Progenitor cell of endocrine pancreas (in vitro differentiated cells): Measurements from ENCODE around the gene GNAS-AS1. TPM values are rescaled to one million over a fixed set of nuclear protein-coding genes. Genes with fewer than 3 reads are reported as not detected.

ENCODE experiments used
- DNase-seq: peaks from one replicate; pipeline ENCODE4 v3.0.0; 2021; ENCODE audit warnings: low spot score; ENCODE audit not compliant: unreplicated experiment
- H3K27ac Mint-ChIP-seq: 2 replicates; pipeline ENCODE4 v1.8.0; 2021; ENCODE audit warnings: mild to moderate bottlenecking, moderate library complexity, mixed read lengths
- H3K27me3 Mint-ChIP-seq: 2 replicates; pipeline ENCODE4 v1.8.0; 2021; ENCODE audit warnings: mixed read lengths
- H3K36me3 Mint-ChIP-seq: 2 replicates; pipeline ENCODE4 v1.8.0; 2022; ENCODE audit warnings: mixed read lengths; ENCODE audit not compliant: insufficient read depth
- H3K4me1 Mint-ChIP-seq: 2 replicates; pipeline ENCODE4 v1.8.0; 2021; ENCODE audit warnings: low read depth, mixed read lengths
- H3K4me3 Mint-ChIP-seq: 2 replicates; pipeline ENCODE4 v1.8.0; 2021; ENCODE audit warnings: low read depth, mild to moderate bottlenecking, moderate library complexity, mixed read lengths
- H3K9me3 Mint-ChIP-seq: 2 replicates; pipeline ENCODE4 v1.8.0; 2021; ENCODE audit warnings: low read depth, mixed read lengths
- total RNA-seq: library from RNA; stranded (reverse); gene quantifications from 2 replicates; pipeline ENCODE4 v1.2.1, GENCODE V29; 2021
- TF ChIP-seq, protein P1 (sequence below): fragments of 200-600 bp; sonication (generic); IDR thresholded peaks from one replicate; pipeline ENCODE4 v1.5.0; 2021; ENCODE audit warnings: antibody characterized with exemption, mild to moderate bottlenecking; ENCODE audit not compliant: unreplicated experiment

GNAS-AS1 gene
- total RNA-seq, 1 donor from 2014 or later = 4.3 TPM

DNA sequence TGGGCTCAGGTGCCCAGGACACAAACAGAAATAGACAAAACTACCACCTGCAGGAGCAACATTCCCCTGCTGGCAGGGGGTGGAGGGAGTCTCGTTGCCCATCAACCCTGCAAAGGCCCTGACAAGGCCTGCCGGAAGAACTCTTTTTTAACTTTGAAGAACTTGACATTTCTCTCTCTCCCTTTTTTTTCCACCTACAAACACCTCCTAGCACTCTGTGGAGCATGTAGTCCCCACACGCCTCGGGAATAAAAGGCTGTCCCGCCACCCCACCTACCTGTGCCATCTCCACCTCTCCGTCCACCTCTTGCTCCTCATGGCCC, 54.8 kb downstream of the GNAS-AS1 start:
- no peak for DNase-seq
- Mint-ChIP-seq H3K9me3 (no peaks in the 10 kb centered on the region), H3K4me3 (no peak overlapping the region), H3K36me3 (no peaks in the 10 kb centered on the region), H3K27me3 (peaks cover 40% of the 10 kb centered on the region), H3K27ac (no peak overlapping the region), H3K4me1 (no peaks in the 10 kb centered on the region)
- TF ChIP-seq, protein P1, sequence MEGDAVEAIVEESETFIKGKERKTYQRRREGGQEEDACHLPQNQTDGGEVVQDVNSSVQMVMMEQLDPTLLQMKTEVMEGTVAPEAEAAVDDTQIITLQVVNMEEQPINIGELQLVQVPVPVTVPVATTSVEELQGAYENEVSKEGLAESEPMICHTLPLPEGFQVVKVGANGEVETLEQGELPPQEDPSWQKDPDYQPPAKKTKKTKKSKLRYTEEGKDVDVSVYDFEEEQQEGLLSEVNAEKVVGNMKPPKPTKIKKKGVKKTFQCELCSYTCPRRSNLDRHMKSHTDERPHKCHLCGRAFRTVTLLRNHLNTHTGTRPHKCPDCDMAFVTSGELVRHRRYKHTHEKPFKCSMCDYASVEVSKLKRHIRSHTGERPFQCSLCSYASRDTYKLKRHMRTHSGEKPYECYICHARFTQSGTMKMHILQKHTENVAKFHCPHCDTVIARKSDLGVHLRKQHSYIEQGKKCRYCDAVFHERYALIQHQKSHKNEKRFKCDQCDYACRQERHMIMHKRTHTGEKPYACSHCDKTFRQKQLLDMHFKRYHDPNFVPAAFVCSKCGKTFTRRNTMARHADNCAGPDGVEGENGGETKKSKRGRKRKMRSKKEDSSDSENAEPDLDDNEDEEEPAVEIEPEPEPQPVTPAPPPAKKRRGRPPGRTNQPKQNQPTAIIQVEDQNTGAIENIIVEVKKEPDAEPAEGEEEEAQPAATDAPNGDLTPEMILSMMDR = no peak

DNA sequence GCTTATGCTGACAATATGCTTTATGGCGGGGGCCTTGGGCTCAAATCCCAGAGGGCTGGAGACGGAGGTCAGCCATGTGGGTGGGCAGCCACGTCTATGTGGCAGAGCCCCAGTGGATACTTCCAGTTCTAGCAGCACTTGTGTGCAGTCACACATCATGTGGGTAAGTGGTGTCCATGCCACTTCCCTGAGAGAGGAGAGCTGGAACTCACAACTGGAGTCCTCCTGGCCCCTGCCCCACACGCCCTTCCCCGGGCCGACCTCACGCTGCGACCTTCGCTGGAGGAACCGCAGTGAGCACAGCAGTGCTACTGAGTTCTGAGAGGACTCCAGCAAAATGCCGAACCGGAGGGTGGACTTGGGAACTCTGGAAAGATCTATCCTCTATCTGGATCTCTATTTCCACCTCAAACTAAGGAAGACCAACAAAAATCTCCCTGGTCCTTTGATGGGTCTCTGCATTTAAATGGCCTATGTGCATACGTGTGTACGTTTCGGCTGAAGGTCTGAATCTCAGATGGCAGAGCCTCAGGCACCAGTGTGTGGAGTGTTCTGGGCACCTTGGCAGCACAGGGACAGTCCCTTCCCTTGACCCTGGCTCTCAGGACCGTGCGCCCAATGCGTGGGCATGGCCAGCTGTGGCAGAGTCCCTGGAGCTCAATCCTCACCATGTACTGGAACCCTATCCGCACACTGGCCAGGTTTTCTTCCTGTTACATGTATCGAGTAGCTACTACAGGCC, 55.4 kb downstream of the GNAS-AS1 start:
- H3K27ac Mint-ChIP-seq = no peak overlapping the region

DNA sequence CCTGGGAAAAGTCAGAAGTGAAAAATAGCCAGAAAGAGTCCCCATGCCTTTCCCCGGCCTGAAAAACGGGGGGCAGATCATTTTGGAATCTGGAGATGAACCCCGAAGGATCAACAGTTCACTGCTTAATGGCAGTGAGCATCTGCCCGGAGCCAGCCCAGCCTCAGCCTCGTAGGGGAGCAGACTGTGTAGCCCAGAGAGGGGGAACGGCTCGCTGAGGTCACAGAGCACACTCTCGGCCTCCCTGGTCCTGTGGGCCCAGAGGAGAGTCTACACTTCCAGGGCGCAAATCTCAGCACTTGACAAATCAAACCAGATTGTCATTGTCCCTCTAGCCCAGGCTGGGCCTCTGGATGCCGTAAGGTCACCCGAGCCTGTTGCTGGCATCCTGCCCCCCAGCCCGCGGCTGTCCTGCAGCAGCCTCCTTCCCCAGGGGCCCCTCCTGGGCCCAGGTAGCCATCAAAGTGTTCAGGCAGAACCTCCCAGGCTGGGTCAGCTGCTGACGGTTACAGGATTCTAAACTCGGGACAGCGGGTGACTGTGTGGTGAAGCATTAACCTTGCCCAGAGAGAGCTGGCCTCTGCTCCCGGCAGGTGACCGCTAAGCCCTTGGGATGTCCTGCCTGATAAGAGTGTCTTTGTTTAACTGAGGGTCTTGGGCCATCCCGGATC, 56.1 kb downstream of the GNAS-AS1 start:
- no peaks in the 10 kb centered on the region for H3K36me3 Mint-ChIP-seq
- TF ChIP-seq, protein P1 = no peak
- H3K27me3 Mint-ChIP-seq = peaks cover 38% of the 10 kb centered on the region
- H3K4me1 Mint-ChIP-seq = no peaks in the 10 kb centered on the region
- no peak for DNase-seq
- H3K9me3 Mint-ChIP-seq = no peaks in the 10 kb centered on the region
- no peak overlapping the region for H3K4me3 Mint-ChIP-seq
- no peak overlapping the region for H3K27ac Mint-ChIP-seq

More for the DNA sequence above, 55.4 kb downstream of the GNAS-AS1 start:
- TF ChIP-seq, protein P1 = no peak
- no peak for DNase-seq
- Mint-ChIP-seq H3K36me3 (no peaks in the 10 kb centered on the region), H3K27me3 (peaks cover 40% of the 10 kb centered on the region), H3K9me3 (no peaks in the 10 kb centered on the region), H3K4me3 (no peak overlapping the region), H3K4me1 (no peaks in the 10 kb centered on the region)

DNA sequence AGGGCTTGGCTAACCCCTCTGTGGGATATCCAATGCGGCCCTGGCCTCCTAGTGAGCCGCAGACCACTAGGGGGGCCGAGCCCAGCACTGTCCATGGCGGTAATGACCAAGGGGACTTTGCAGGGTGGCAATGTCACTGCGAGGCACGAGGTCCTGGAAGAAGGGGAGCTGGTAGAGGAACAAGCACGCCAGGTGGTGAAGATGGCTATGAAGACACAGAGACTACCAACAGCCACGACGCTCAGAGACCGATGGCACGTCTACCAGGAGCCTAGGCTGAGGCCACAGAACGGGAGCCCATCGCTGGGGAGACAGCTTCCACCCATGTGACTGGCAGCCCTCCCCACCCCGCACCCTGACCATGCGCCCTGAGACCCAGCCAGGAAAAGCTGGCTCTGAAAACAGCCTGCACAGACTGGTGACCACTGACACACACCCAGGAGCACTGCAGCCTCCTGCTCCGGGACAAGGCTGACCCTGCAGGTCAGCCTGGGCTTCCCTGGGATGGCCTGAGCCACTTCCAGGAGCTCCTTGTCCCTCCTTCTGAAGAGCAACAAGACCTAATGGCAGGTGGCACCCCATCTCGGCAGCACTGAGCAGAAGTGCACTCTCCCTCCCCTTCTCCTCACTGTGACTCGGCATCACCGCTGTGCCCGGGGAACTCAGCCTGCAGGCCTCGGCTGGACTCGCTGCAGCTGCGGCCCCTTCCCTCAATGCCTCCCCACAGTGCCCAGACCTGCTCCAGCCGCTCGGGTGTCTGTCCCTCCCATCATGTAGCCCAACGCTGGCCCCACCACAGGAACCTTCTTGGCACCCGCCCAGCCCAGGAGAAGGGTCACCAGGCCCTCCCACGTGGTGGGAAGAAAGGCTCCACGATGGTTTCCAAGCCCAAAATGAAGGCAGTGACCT, 56.9 kb downstream of the GNAS-AS1 start:
- Mint-ChIP-seq H3K9me3 (no peaks in the 10 kb centered on the region), H3K4me3 (no peak overlapping the region), H3K4me1 (no peaks in the 10 kb centered on the region), H3K27me3 (peaks cover 38% of the 10 kb centered on the region), H3K36me3 (no peaks in the 10 kb centered on the region), H3K27ac (no peak overlapping the region)
- no peak for DNase-seq
- TF ChIP-seq, protein P1 = no peak

DNA sequence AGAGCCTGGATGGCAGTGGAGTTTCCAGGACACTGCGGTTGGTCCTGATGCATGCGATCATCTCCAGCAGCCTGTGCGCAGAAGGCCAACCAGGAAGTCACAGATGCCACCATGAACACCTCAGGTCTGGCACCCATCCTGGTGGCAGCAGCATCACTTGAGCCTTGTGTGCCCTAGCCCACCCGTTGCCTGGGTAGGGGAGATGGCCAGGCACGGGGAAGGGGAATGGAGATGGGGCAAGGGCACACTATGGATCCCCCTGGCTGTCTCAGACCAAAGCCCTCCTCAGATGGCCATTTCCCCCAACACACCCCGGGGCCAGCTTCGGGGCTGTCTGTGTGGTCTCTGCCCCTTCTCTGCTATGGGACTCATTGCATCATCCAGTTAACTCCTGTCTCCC, 58.3 kb downstream of the GNAS-AS1 start:
- Mint-ChIP-seq H3K4me3 (no peak overlapping the region), H3K9me3 (no peaks in the 10 kb centered on the region), H3K36me3 (no peaks in the 10 kb centered on the region), H3K4me1 (no peaks in the 10 kb centered on the region), H3K27ac (no peak overlapping the region), H3K27me3 (peaks cover 42% of the 10 kb centered on the region)
- TF ChIP-seq, protein P1 = no peak
- no peak for DNase-seq
